H9 (cell line): ENCODE results near the gene CT45A2. TPM values are rescaled to one million over a fixed set of nuclear protein-coding genes. Genes with fewer than 3 reads are reported as not detected.
"Not testable (repeated sequence)": the region's sequence is repeated elsewhere in the genome, so short reads cannot be mapped to it uniquely, and the experiment has no call there.

Experiments used
- DNase-seq: peaks from one replicate; pipeline ENCODE4 v3.0.0-alpha.2; 2017
- H2AFZ ChIP-seq: one replicate; pipeline ENCODE4 v1.6.1; 2013; ENCODE audit warnings: mild to moderate bottlenecking, low read length, control low read depth, moderate library complexity
- H2AK5ac ChIP-seq: 2 replicates; pipeline ENCODE4 v1.6.1; 2013; ENCODE audit warnings: low read length, control low read depth, mixed read lengths; ENCODE audit not compliant: insufficient read length
- H2BK120ac ChIP-seq: one replicate; pipeline ENCODE4 v1.6.1; 2013; ENCODE audit warnings: low read depth, mild to moderate bottlenecking, low read length, control low read depth, inconsistent platforms; ENCODE audit not compliant: poor library complexity, severe bottlenecking
- H2BK12ac ChIP-seq: 2 replicates; pipeline ENCODE4 v1.6.1; 2013; ENCODE audit warnings: low read length, control low read depth, mixed read lengths, low read depth; ENCODE audit not compliant: insufficient read length
- H2BK15ac ChIP-seq: 2 replicates; pipeline ENCODE4 v1.6.1; 2013; ENCODE audit warnings: low read depth, low read length, control low read depth
- H2BK20ac ChIP-seq: one replicate; pipeline ENCODE4 v1.6.1; 2013; ENCODE audit warnings: low read depth, mild to moderate bottlenecking, low read length, control low read depth, inconsistent platforms; ENCODE audit not compliant: poor library complexity, severe bottlenecking
- H2BK5ac ChIP-seq: 2 replicates; pipeline ENCODE4 v1.6.1; 2013; ENCODE audit warnings: low read length, control low read depth, mixed read lengths; ENCODE audit not compliant: insufficient read length
- H3K14ac ChIP-seq: 2 replicates; pipeline ENCODE4 v1.6.1; 2013; ENCODE audit warnings: low read length, control low read depth; ENCODE audit not compliant: insufficient read depth
- H3K18ac ChIP-seq: 2 replicates; pipeline ENCODE4 v1.6.1; 2013; ENCODE audit warnings: low read depth, mild to moderate bottlenecking, mixed read lengths, low read length, control low read depth; ENCODE audit not compliant: insufficient read length
- H3K23ac ChIP-seq: 2 replicates; pipeline ENCODE4 v1.6.1; 2013; ENCODE audit warnings: low read length, control low read depth, mixed read lengths, low read depth; ENCODE audit not compliant: insufficient read length
- H3K23me2 ChIP-seq: 2 replicates; pipeline ENCODE4 v1.6.1; 2013; ENCODE audit warnings: low read depth, mild to moderate bottlenecking, mixed read lengths, low read length, control low read depth; ENCODE audit not compliant: insufficient read length, poor library complexity, severe bottlenecking
- H3K27ac ChIP-seq: 2 replicates; pipeline ENCODE4 v1.5.1; 2013; ENCODE audit warnings: low read length, control low read depth, mixed read lengths, low read depth; ENCODE audit not compliant: insufficient read length
- H3K27me3 ChIP-seq: 2 replicates; pipeline ENCODE4 v1.6.1; 2013; ENCODE audit warnings: low read length, control low read depth, inconsistent platforms; ENCODE audit not compliant: insufficient read depth
- H3K4ac ChIP-seq: 2 replicates; pipeline ENCODE4 v1.6.1; 2013; ENCODE audit warnings: low read depth, mild to moderate bottlenecking, control low read depth, inconsistent platforms, low read length, moderate library complexity
- H3K4me1 ChIP-seq: 2 replicates; pipeline ENCODE4 v1.6.1; 2013; ENCODE audit warnings: low read length, control low read depth, inconsistent platforms; ENCODE audit not compliant: insufficient read depth
- H3K4me2 ChIP-seq: 2 replicates; pipeline ENCODE4 v1.6.1; 2013; ENCODE audit warnings: low read length, control low read depth, mixed read lengths; ENCODE audit not compliant: insufficient read length, insufficient read depth
- H3K56ac ChIP-seq: 2 replicates; pipeline ENCODE4 v1.6.1; 2013; ENCODE audit warnings: low read depth, mild to moderate bottlenecking, mixed read lengths, low read length, control low read depth; ENCODE audit not compliant: insufficient read length
- H3K79me1 ChIP-seq: 2 replicates; pipeline ENCODE4 v1.6.1; 2013; ENCODE audit warnings: low read depth, mild to moderate bottlenecking, moderate library complexity, low read length, control low read depth, inconsistent platforms; ENCODE audit not compliant: insufficient read depth, poor library complexity, severe bottlenecking
- H3K79me2 ChIP-seq: 2 replicates; pipeline ENCODE4 v1.6.1; 2013; ENCODE audit warnings: low read length, control low read depth, inconsistent platforms; ENCODE audit not compliant: insufficient read depth
- H3K9ac ChIP-seq: 2 replicates; pipeline ENCODE4 v1.6.1; 2013; ENCODE audit warnings: low read length, control low read depth, mixed read lengths; ENCODE audit not compliant: insufficient read length; ENCODE audit errors: extremely low read depth
- H3K9me3 ChIP-seq: one replicate; pipeline ENCODE4 v1.6.1; 2013; ENCODE audit warnings: low read depth, low read length, inconsistent platforms; ENCODE audit not compliant: control insufficient read depth
- H3T11ph ChIP-seq: one replicate; pipeline ENCODE4 v1.6.1; 2013; ENCODE audit warnings: mild to moderate bottlenecking, low read length, control low read depth, inconsistent platforms
- H4K20me1 ChIP-seq: one replicate; pipeline ENCODE4 v1.6.1; 2013; ENCODE audit not compliant: control insufficient read depth, insufficient read length, insufficient read depth
- H4K5ac ChIP-seq: 2 replicates; pipeline ENCODE4 v1.6.1; 2013; ENCODE audit warnings: low read depth, mild to moderate bottlenecking, mixed read lengths, low read length, control low read depth; ENCODE audit not compliant: insufficient read length
- H4K8ac ChIP-seq: replicated peaks from 2 replicates; pipeline ENCODE4 v1.6.1; 2013; ENCODE audit warnings: low read length, control low read depth, mixed read lengths, low read depth; ENCODE audit not compliant: insufficient read length
- H4K91ac ChIP-seq: 2 replicates; pipeline ENCODE4 v1.6.1; 2013; ENCODE audit warnings: low read depth, mild to moderate bottlenecking, moderate library complexity, mixed read lengths, low read length, control low read depth; ENCODE audit not compliant: insufficient read length
- H3K27ac Mint-ChIP-seq, 3 experiments: 2 replicates in 2 of 3; 3 replicates in 1 of 3; pipeline ENCODE4 v1.8.0; 2020 to 2021; ENCODE audit warnings: mixed read lengths in 3 of 3, mild to moderate bottlenecking in 1 of 3, moderate library complexity in 1 of 3
- H3K27me3 Mint-ChIP-seq: 2 replicates; pipeline ENCODE4 v1.8.0; 2021; ENCODE audit warnings: low read depth, mild to moderate bottlenecking, moderate library complexity, mixed read lengths
- H3K36me3 Mint-ChIP-seq, 3 experiments: 2 replicates in 2 of 3; 3 replicates in 1 of 3; pipeline ENCODE4 v1.8.0; 2020 to 2021; ENCODE audit warnings: low read depth in 3 of 3, mixed read lengths in 3 of 3; ENCODE audit not compliant: insufficient read depth in 1 of 3
- H3K4me1 Mint-ChIP-seq, 2 experiments: 2 replicates each; pipeline ENCODE4 v1.8.0; 2020; ENCODE audit warnings: mixed read lengths in 2 of 2
- H3K4me3 Mint-ChIP-seq, 2 experiments: 2 replicates in 1 of 2; 3 replicates in 1 of 2; pipeline ENCODE4 v1.8.0; 2020 to 2021; ENCODE audit warnings: mild to moderate bottlenecking in 2 of 2, mixed read lengths in 2 of 2, moderate library complexity in 1 of 2
- H3K9me3 Mint-ChIP-seq, 2 experiments: 2 replicates in 1 of 2; 3 replicates in 1 of 2; pipeline ENCODE4 v1.8.0; 2020; ENCODE audit warnings: mild to moderate bottlenecking in 2 of 2, mixed read lengths in 2 of 2, moderate library complexity in 1 of 2
- WGBS: extraction: QIAGEN DNeasy Blood & Tissue Kit; methylation state at CpG from one replicate; pipeline ENCODE4 v1.1.7; 2013; ENCODE audit warnings: missing lambda C conversion rate, low lambda C conversion rate, mixed read lengths; ENCODE audit not compliant: insufficient read length; ENCODE audit errors: extremely low coverage; 5-methylcytosine and 5-hydroxymethylcytosine counted together
- total RNA-seq: library from RNA; stranded (reverse); gene quantifications from 2 replicates; pipeline ENCODE4 v1.2.1, GENCODE V29; 2021

Gene CT45A2
- total RNA-seq, 1 experiment from 2014 or later = not detected

GRCh38 chrX:135785403-135785802 lies 34.4 kb downstream of the CT45A2 start, which contains the start of gene CT45A5:
CT45A5 (minus strand) TSS chrX:135785503; CDS start chrX:135781729, 3,774 bp downstream.
- no CpG with 5 or more reads among the region's 16 CpGs for WGBS
- not testable (repeated sequence) for H4K91ac ChIP-seq, H3K27me3 Mint-ChIP-seq, H3K56ac ChIP-seq, H3T11ph ChIP-seq, H3K27ac Mint-ChIP-seq, H3K14ac ChIP-seq, H3K79me2 ChIP-seq, H4K20me1 ChIP-seq, H3K79me1 ChIP-seq, H3K9me3 Mint-ChIP-seq, H3K9ac ChIP-seq, H3K23me2 ChIP-seq, H2BK20ac ChIP-seq, H3K27me3 ChIP-seq, H2BK120ac ChIP-seq, H3K4me3 Mint-ChIP-seq, H3K4me2 ChIP-seq, H3K23ac ChIP-seq, DNase-seq, H2BK15ac ChIP-seq, H2AK5ac ChIP-seq, H3K18ac ChIP-seq, H3K4me1 ChIP-seq, H3K9me3 ChIP-seq, H3K27ac ChIP-seq, H3K4ac ChIP-seq, H2AFZ ChIP-seq, H3K4me1 Mint-ChIP-seq, H4K8ac ChIP-seq, H2BK12ac ChIP-seq, H4K5ac ChIP-seq, H3K36me3 Mint-ChIP-seq, H2BK5ac ChIP-seq

GRCh38 chrX:135768091-135768490 lies 51.7 kb downstream of the CT45A2 start, which contains the start of gene CT45A3:
CT45A3 (minus strand) TSS chrX:135768191; CDS start chrX:135764444, 3,747 bp downstream.
- not testable (repeated sequence) for H3K14ac ChIP-seq, H3K27ac ChIP-seq, H4K5ac ChIP-seq, H4K8ac ChIP-seq, H3K18ac ChIP-seq, H3K56ac ChIP-seq, H2BK120ac ChIP-seq, H3K9ac ChIP-seq, H3T11ph ChIP-seq, H3K4me1 ChIP-seq, H3K4me3 Mint-ChIP-seq, H3K36me3 Mint-ChIP-seq, H3K79me2 ChIP-seq, H3K9me3 Mint-ChIP-seq, H3K4ac ChIP-seq, H2BK5ac ChIP-seq, H3K9me3 ChIP-seq, H4K20me1 ChIP-seq, H2AK5ac ChIP-seq, H2BK20ac ChIP-seq, H3K27ac Mint-ChIP-seq, H3K4me2 ChIP-seq, H2AFZ ChIP-seq, DNase-seq, H3K27me3 ChIP-seq, H3K23ac ChIP-seq, H3K79me1 ChIP-seq, H4K91ac ChIP-seq, H2BK12ac ChIP-seq, H2BK15ac ChIP-seq, H3K27me3 Mint-ChIP-seq, H3K4me1 Mint-ChIP-seq, H3K23me2 ChIP-seq
- no CpG with 5 or more reads among the region's 17 CpGs for WGBS
